ENCODE results near the gene GORASP2. TPM values are rescaled to one million over a fixed set of nuclear protein-coding genes. Genes with fewer than 3 reads are reported as not detected.

Gene GORASP2
- polyA plus RNA-seq, 1 of the 3 experiments (the other 2 are of a cell fraction), result 127 TPM

GRCh38 chr2:170923799-170924198, 5.3 kb upstream of the GORASP2 start:
- Histone ChIP-seq H3K27ac (ENCODE audit: low read depth in 2 of 2, low read length in 1 of 2) (no peak overlapping the region), H3F3A (replicated peaks; ENCODE audit: insufficient read depth) (peaks cover 7% of the 10 kb centered on the region), H3K4me3 (ENCODE audit: low read depth in 2 of 2, low read length in 1 of 2) (no peak overlapping the region; a peak in 1 of 4 replicates), H2AFZ (ENCODE audit: low read depth) (no peak overlapping the region), H3K36me3 (replicated peaks in 1 of 2; ENCODE audit: control insufficient read depth in 1 of 2, insufficient read depth in 2 of 2, low read length in 1 of 2) (no peaks in the 10 kb centered on the region), H3K27me3 (ENCODE audit: insufficient read depth) (no peaks in the 10 kb centered on the region), H3K9me2 (no peaks in the 10 kb centered on the region), H3K4me1 (ENCODE audit: control insufficient read depth in 1 of 2, insufficient read depth in 2 of 2, low read depth in 1 of 2, low read length in 1 of 2) (peaks cover 0 to 6% of the 10 kb centered on the region in 2 experiments; a peak in 2 of 4 replicates), H4K20me1 (ENCODE audit: insufficient read depth) (no peaks in the 10 kb centered on the region), H3K9ac (no peak overlapping the region), H3K4me2 (no peak overlapping the region), H3K79me2 (ENCODE audit: insufficient read depth) (no peaks in the 10 kb centered on the region), H3K9me3 (no peaks in the 10 kb centered on the region)
- CTCF ChIA-PET, result interaction anchor here (2.0 kb wide), 1 partner anchor 51 kb away, joined by 6 read pairs; no protein-coding TSS in a partner anchor
- POLR2A ChIA-PET, result no interaction called here
- TF ChIP-seq TAF1 (IDR thresholded peaks at IDR 0.05; ENCODE audit: borderline replicate concordance, low read depth, low read length) (no peak), JUND (IDR thresholded peaks at IDR 0.05) (no peak), TEAD4 (IDR thresholded peaks at IDR 0.05; ENCODE audit: borderline replicate concordance, insufficient read depth) (no peak), NRF1 (IDR thresholded peaks at IDR 0.05; ENCODE audit: low read depth, low read length) (no peak), RCOR1 (IDR thresholded peaks at IDR 0.05; ENCODE audit: low read length) (no peak), EP300 (IDR thresholded peaks at IDR 0.05; ENCODE audit: borderline replicate concordance in 1 of 2, low read depth in 1 of 2, low read length in 1 of 2) (no peak)
- TF ChIP-seq, protein P1, sequence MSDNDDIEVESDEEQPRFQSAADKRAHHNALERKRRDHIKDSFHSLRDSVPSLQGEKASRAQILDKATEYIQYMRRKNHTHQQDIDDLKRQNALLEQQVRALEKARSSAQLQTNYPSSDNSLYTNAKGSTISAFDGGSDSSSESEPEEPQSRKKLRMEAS (IDR thresholded peaks at IDR 0.05; ENCODE audit: low read depth), result no peak
- 0% methylated on average over 1 of the region's 1 CpG for WGBS (ENCODE audit: low lambda C conversion rate)
- DNase-seq, result no peak

DNA sequence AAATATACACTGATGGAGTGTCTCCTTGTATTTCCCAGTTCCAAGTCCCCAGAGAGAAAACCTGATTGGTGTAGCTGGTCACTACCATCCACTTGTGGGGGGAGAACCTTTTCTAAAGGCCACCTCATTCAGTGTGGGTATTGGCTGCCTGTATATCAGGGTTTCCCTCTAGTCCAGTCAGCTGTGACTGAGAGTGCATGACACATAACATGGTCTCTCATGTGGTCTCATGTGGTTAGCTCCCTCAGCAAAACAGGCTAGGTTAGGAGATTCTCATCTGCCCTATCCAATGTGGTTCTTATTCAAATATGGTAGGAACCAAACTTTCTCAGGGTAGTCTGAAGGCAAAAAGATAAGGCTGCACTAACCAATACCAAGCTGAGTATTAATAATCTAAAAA, 4.1 kb upstream of the GORASP2 start:
- Histone ChIP-seq H3K9me3 (no peaks in the 10 kb centered on the region), H3K36me3 (replicated peaks in 1 of 2; ENCODE audit: control insufficient read depth in 1 of 2, insufficient read depth in 2 of 2, low read length in 1 of 2) (no peaks in the 10 kb centered on the region), H3K4me2 (no peak overlapping the region), H3K4me1 (ENCODE audit: control insufficient read depth in 1 of 2, insufficient read depth in 2 of 2, low read depth in 1 of 2, low read length in 1 of 2) (peaks cover 0 to 6% of the 10 kb centered on the region in 2 experiments; a peak in 2 of 4 replicates), H3K79me2 (ENCODE audit: insufficient read depth) (peaks cover 8% of the 10 kb centered on the region), H3K9ac (no peak overlapping the region), H4K20me1 (ENCODE audit: insufficient read depth) (peaks cover 2% of the 10 kb centered on the region), H3K4me3 (ENCODE audit: low read depth in 2 of 2, low read length in 1 of 2) (no peak overlapping the region), H3K27ac (ENCODE audit: low read depth in 2 of 2, low read length in 1 of 2) (no peak overlapping the region), H3K9me2 (no peaks in the 10 kb centered on the region), H3K27me3 (ENCODE audit: insufficient read depth) (no peaks in the 10 kb centered on the region), H3F3A (replicated peaks; ENCODE audit: insufficient read depth) (peaks cover 11% of the 10 kb centered on the region), H2AFZ (ENCODE audit: low read depth) (no peak overlapping the region)
- TF ChIP-seq, protein P1 (IDR thresholded peaks at IDR 0.05; ENCODE audit: low read depth), result no peak
- TF ChIP-seq POLR2AphosphoS5 (IDR thresholded peaks at IDR 0.05; ENCODE audit: low read depth, low read length) (no peak), SIN3A (IDR thresholded peaks at IDR 0.05; ENCODE audit: borderline replicate concordance, low read depth, low read length) (no peak), EP300 (IDR thresholded peaks at IDR 0.05; ENCODE audit: borderline replicate concordance in 1 of 2, low read depth in 1 of 2, low read length in 1 of 2) (no peak), FOXM1 (IDR thresholded peaks at IDR 0.05; ENCODE audit: low read depth) (no peak), GABPA (IDR thresholded peaks at IDR 0.05; ENCODE audit: low read depth) (no peak), RXRA (IDR thresholded peaks at IDR 0.05; ENCODE audit: borderline replicate concordance, low read depth) (no peak), ELF1 (IDR thresholded peaks at IDR 0.05) (no peak), TAF1 (IDR thresholded peaks at IDR 0.05; ENCODE audit: borderline replicate concordance, low read depth, low read length) (no peak), NFIC (IDR thresholded peaks at IDR 0.05; ENCODE audit: borderline replicate concordance) (no peak), RCOR1 (IDR thresholded peaks at IDR 0.05; ENCODE audit: low read length) (no peak), TEAD4 (IDR thresholded peaks at IDR 0.05; ENCODE audit: borderline replicate concordance, insufficient read depth) (no peak), JUND (IDR thresholded peaks at IDR 0.05) (no peak), EZH2phosphoT487 (IDR thresholded peaks at IDR 0.05; ENCODE audit: borderline replicate concordance, low read depth) (no peak), GATA2 (CRISPR knock-in tag; IDR thresholded peaks at IDR 0.05) (no peak), YY1 (IDR thresholded peaks at IDR 0.05; ENCODE audit: low read depth) (no peak), FOSL2 (IDR thresholded peaks at IDR 0.05; ENCODE audit: borderline replicate concordance, low read depth) (no peak)
- DNase-seq, result no peak
- POLR2A ChIA-PET, result no interaction called here
- CTCF ChIA-PET, result interaction anchor here (1.1 to 1.2 kb wide), 2 partner anchors 234 to 491 kb away, joined by 3 read pairs; no protein-coding TSS in a partner anchor
